Omental fat pad (tissue), 4 donors: ENCODE data around the gene CPLX1. TPM values are rescaled to one million over a fixed set of nuclear protein-coding genes. Genes with fewer than 3 reads are reported as not detected.

Experiments used
- ATAC-seq: fragments of 150-250 bp; one replicate; pipeline ENCODE4 v1.9.1; 2016; ENCODE audit warnings: mild to moderate bottlenecking, moderate library complexity; ENCODE audit not compliant: low FRiP score
- DNase-seq: peaks from one replicate; pipeline ENCODE4 v3.0.0-alpha.2; 2019; ENCODE audit warnings: low spot score
- CTCF ChIP-seq, 3 donors: fragments of 450-650 bp; IDR thresholded peaks; one replicate each; pipeline ENCODE4 v1.5.1; 2016 to 2017; ENCODE audit warnings: antibody characterized with exemption in 3 of 3, mild to moderate bottlenecking in 3 of 3, moderate library complexity in 2 of 3
- total RNA-seq, 4 donors: library from RNA; depleted of rRNA; stranded (reverse); fragments of >200 nt; gene quantifications; one replicate each; pipeline ENCODE4 v1.1.0, GENCODE V29; 2016

CPLX1 gene
- total RNA-seq, 4 donors from 2014 or later, result 1.1 to 2.0 (median 1.9) TPM; not detected in 1

GRCh38 chr4:829761-830600 is 4.1 kb upstream of the CPLX1 start:
- no peak for TF ChIP-seq CTCF (IDR thresholded peaks at IDR 0.05)
- DNase-seq (no peak), ATAC-seq (no peak)

DNA sequence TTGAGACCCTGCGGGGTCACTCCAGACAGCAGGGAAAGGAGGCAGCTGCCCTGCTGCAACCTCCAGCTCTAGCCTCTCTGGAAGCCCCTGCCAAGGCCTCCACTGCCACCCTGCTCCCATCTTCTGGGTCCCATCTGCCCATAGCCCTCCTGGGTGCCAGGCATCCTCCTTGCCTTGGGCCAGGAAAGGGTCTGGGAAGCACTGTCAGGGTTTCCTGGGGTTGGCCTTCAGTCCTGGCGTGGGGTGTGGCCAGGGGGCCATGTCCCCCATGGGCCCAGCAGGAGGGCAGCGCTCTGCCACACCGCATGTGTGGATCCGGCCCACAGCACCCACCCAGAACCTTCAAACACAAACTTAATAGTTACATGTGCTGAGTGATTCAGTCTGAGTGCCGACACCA is 3.4 kb upstream of the CPLX1 start:
- ATAC-seq (no peak), DNase-seq (no peak)
- TF ChIP-seq CTCF (IDR thresholded peaks at IDR 0.05), result no peak

DNA sequence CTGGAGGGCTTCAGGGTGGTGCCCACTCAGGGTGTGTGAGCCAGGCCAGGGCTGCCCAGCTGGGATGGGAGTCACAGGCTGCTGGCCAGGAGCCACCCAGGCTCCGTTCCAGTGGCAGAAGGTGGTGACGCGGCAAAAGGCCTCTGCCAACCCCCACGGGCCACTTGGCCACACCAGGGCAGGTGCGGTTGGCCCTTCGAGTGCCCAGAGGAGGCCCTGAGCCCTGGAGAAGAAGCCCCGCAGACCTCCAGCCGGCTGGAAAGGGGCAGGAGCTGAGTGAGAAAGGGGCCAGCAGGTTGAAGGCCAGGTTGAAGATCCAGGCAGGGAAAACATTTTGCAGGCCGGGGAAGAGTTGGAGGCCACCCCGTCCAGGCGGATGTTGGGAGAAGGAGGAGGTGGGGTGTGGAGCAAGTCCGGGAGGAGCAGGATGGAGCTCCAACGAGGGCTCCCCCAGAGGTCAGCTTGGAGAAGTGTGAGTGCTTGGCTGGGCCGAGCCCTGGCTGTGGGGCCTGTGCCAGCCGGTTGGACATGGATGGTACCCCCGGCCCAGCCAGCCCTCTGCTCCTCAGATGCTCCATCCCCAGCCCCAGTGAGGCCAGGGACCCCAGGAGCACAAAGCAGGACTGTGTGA is 2.8 kb upstream of the CPLX1 start:
- no peak for ATAC-seq
- TF ChIP-seq CTCF (IDR thresholded peaks at IDR 0.05), result no peak
- DNase-seq, result no peak

- ATAC-seq (no peak), DNase-seq (no peak)
- TF ChIP-seq CTCF (IDR thresholded peaks at IDR 0.05), result no peak
Observed at GRCh38 chr4:827209-828081, 1.5 kb upstream of the CPLX1 start.

- no peak for TF ChIP-seq CTCF (IDR thresholded peaks at IDR 0.05)
- ATAC-seq, result no peak
- DNase-seq, result no peak
Observed at GRCh38 chr4:826508-827208, 729 bp upstream of the CPLX1 start.
